ENCODE data around the gene MED13L. TPM values are rescaled to one million over a fixed set of nuclear protein-coding genes. Genes with fewer than 3 reads are reported as not detected.

MED13L gene
- total and polyA plus RNA-seq, 4 donors: 52.2 to 196 (median 88.6) TPM

DNA sequence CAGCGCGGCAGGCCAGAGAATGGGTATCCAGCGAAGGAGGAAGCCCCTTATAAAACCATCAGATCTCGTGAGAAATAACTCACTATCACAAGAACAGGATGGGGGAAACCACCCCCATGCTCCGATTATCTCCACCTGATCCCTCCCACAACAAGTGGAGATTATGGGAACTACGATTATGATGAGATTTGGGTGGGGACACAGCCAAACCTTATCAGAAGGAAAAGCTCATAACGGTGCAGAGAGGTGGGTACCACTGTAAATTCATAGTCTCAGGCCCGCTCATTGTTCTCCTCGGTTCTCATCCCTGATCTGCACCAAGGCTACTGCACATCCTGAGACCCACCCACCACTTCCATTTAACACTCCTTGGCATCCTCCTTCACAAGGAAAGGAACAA lies 326.5 kb downstream of the MED13L start:
- DNase-seq (ENCODE audit: low read depth in 4 of 6, low spot score in 6 of 6): no peak
- Histone ChIP-seq H3K27me3 (ENCODE audit: control insufficient read depth, insufficient read depth, low read length) (no peaks in the 10 kb centered on the region), H3K4me1 (ENCODE audit: control insufficient read depth, insufficient read depth, low read length) (peaks cover 3% of the 10 kb centered on the region), H3K27ac (ENCODE audit: low read depth, low read length) (no peak overlapping the region), H3K9me3 (ENCODE audit: control insufficient read depth, insufficient read depth, low read length) (no peaks in the 10 kb centered on the region), H3K36me3 (ENCODE audit: control insufficient read depth, insufficient read depth, low read length) (peaks cover 7% of the 10 kb centered on the region), H3K4me3 (ENCODE audit: low read depth, low read length) (no peak overlapping the region)
- WGBS (ENCODE audit: insufficient coverage): 93% methylated on average over 6 of the region's 9 CpGs

DNA sequence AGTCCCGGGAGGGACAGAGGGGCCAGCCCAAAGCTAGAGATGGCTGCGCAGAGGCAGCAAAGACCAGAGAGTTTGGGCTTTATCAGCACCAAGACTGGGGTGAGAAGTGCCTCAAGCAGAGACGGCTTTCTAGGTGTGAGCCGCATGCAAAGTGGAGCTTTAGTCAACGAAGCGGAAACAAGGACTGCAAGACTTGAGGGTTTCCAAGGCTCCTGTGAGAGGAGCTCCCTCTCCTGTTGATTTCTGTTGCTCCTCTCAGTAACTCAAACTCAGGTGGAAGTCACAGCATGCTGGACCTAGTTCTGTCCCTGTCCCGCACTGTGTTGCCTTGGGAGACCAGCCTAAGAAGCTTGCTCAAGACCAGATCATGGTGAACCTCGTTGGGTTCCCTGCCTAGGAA lies 327.8 kb downstream of the MED13L start:
- Histone ChIP-seq H3K4me3 (ENCODE audit: low read depth, low read length) (no peak overlapping the region), H3K27me3 (ENCODE audit: control insufficient read depth, insufficient read depth, low read length) (no peaks in the 10 kb centered on the region), H3K4me1 (ENCODE audit: control insufficient read depth, insufficient read depth, low read length) (peaks cover 12% of the 10 kb centered on the region), H3K36me3 (ENCODE audit: control insufficient read depth, insufficient read depth, low read length) (peaks cover 7% of the 10 kb centered on the region), H3K9me3 (ENCODE audit: control insufficient read depth, insufficient read depth, low read length) (no peaks in the 10 kb centered on the region), H3K27ac (ENCODE audit: low read depth, low read length) (no peak overlapping the region)
- 82% methylated on average over 8 of the region's 8 CpGs for WGBS (ENCODE audit: insufficient coverage)
- no peak for DNase-seq (ENCODE audit: low read depth in 4 of 6, low spot score in 6 of 6)

DNA sequence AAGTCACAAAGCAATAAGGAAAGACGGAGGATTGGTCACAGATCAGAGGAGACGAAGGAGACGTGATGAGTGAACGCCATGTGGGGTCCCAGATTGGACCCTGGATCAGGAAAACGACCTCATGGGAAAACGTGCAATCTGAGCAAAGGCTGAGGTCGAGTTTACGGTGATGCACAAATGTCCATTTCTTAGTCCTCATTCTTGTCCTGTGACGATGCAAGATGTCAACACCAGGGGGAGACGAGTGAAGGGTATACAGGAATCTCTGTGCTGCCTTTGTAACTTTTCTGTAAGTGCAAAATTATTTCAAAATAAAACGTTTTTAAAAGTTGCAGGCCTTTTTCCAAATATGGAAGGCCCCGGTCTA lies 329.8 kb downstream of the MED13L start:
- Histone ChIP-seq H3K4me3 (ENCODE audit: low read depth, low read length) (no peak overlapping the region), H3K4me1 (ENCODE audit: control insufficient read depth, insufficient read depth, low read length) (peaks cover 23% of the 10 kb centered on the region), H3K9me3 (ENCODE audit: control insufficient read depth, insufficient read depth, low read length) (no peaks in the 10 kb centered on the region), H3K27me3 (ENCODE audit: control insufficient read depth, insufficient read depth, low read length) (no peaks in the 10 kb centered on the region), H3K36me3 (ENCODE audit: control insufficient read depth, insufficient read depth, low read length) (peaks cover 7% of the 10 kb centered on the region), H3K27ac (ENCODE audit: low read depth, low read length) (no peak overlapping the region)
- WGBS (ENCODE audit: insufficient coverage): 94% methylated on average over 9 of the region's 12 CpGs
- no peak for DNase-seq (ENCODE audit: low read depth in 4 of 6, low spot score in 6 of 6)

DNA sequence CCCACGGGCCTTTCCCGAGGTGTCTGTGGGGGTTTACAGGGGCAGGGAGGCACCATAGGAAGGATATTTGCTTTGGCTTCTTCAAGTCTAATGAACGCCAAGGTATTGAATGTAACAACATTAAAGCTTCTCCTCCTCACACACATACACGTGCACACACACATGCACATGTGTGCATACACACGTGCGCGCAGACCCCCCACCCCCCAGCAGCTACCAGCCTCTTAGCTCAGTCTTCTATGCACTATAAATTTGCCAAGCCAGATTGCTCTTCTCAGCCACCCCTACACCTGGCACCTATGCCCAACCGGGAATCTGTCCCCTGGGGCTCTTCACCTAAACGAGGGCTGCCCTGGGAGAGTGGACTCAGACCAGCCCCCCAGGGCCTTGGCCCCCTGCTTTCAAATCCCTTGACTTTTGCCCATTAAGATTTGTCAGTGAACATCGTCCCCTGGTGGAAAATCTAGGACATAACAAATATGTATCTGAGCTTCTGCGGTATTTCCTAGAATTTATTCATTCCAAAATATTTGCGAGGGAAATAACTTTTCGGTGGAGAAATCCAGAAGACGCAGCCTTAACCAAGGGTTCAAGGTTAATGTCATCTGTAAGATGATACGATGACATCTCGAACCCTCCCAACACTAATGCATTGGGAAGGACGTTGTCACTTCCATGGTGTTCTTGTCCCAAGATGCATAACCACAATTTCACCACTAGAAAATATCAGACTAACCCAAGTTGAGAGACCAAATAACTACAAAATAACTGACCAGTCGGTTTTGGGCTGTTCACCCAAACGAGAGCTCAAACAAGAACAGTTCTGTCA lies 330.4 kb downstream of the MED13L start:
- Histone ChIP-seq H3K27ac (ENCODE audit: low read depth, low read length) (no peak overlapping the region), H3K9me3 (ENCODE audit: control insufficient read depth, insufficient read depth, low read length) (no peaks in the 10 kb centered on the region), H3K27me3 (ENCODE audit: control insufficient read depth, insufficient read depth, low read length) (no peaks in the 10 kb centered on the region), H3K36me3 (ENCODE audit: control insufficient read depth, insufficient read depth, low read length) (peaks cover 7% of the 10 kb centered on the region), H3K4me1 (ENCODE audit: control insufficient read depth, insufficient read depth, low read length) (peaks cover 23% of the 10 kb centered on the region), H3K4me3 (ENCODE audit: low read depth, low read length) (no peak overlapping the region)
- DNase-seq (ENCODE audit: low read depth in 4 of 6, low spot score in 6 of 6): no peak
- 80% methylated on average over 9 of the region's 19 CpGs for WGBS (ENCODE audit: insufficient coverage)

DNA sequence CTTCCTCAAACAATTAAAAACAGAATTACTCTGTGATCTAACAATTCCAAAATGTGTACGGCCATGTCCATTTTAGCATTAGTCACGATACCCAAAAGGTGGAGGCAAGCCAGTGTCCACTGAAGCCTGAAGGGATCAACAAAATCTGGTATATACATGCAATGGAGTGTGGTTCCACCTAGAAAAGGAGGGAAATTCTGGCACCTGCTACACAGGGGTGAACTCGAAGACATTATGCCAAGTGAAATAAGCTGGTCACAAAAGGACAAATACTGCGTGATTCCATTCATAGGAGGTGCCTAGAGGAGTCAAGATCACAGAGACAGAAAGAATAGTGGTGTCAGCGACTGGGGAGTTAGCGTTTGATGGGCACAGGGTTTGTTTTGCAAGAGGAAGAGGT lies 331.4 kb downstream of the MED13L start:
- Histone ChIP-seq H3K27me3 (ENCODE audit: control insufficient read depth, insufficient read depth, low read length) (no peaks in the 10 kb centered on the region), H3K4me3 (ENCODE audit: low read depth, low read length) (no peak overlapping the region), H3K4me1 (ENCODE audit: control insufficient read depth, insufficient read depth, low read length) (peaks cover 23% of the 10 kb centered on the region), H3K36me3 (ENCODE audit: control insufficient read depth, insufficient read depth, low read length) (peaks cover 7% of the 10 kb centered on the region), H3K9me3 (ENCODE audit: control insufficient read depth, insufficient read depth, low read length) (no peaks in the 10 kb centered on the region), H3K27ac (ENCODE audit: low read depth, low read length) (no peak overlapping the region)
- 81% methylated on average over 6 of the region's 6 CpGs for WGBS (ENCODE audit: insufficient coverage)
- no peak for DNase-seq (ENCODE audit: low read depth in 4 of 6, low spot score in 6 of 6)

DNA sequence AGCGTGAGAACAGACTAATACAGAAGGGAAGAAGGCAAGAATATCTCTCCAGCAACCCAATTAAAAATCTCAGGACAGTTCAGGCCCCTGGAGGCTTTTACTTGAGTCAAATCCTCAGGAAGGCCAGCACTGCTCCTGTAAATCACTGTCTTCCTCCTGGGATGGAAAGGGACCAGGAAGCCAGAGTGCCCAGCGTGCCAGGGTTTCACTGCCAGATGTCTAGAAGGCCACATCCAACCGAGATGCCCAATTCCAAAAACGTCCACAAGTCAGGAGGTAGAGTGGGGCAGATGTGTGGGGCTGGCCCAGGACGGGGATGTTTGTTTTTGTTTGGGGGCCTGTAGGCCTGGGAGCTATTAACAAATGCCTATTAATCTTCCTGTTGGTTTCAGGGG lies 332.0 kb downstream of the MED13L start:
- H3K9me3 ChIP-seq (ENCODE audit: control insufficient read depth, insufficient read depth, low read length): no peaks in the 10 kb centered on the region
- WGBS (ENCODE audit: insufficient coverage): 55% methylated on average over 5 of the region's 5 CpGs
- H3K27me3 ChIP-seq (ENCODE audit: control insufficient read depth, insufficient read depth, low read length): no peaks in the 10 kb centered on the region
- peaks cover 23% of the 10 kb centered on the region for H3K4me1 ChIP-seq (ENCODE audit: control insufficient read depth, insufficient read depth, low read length)
- H3K36me3 ChIP-seq (ENCODE audit: control insufficient read depth, insufficient read depth, low read length): peaks cover 7% of the 10 kb centered on the region
- H3K27ac ChIP-seq (ENCODE audit: low read depth, low read length): no peak overlapping the region
- H3K4me3 ChIP-seq (ENCODE audit: low read depth, low read length): no peak overlapping the region
- peak in 1 of 6 donors; percentile 55 for DNase-seq (ENCODE audit: low read depth in 4 of 6, low spot score in 6 of 6)

DNA sequence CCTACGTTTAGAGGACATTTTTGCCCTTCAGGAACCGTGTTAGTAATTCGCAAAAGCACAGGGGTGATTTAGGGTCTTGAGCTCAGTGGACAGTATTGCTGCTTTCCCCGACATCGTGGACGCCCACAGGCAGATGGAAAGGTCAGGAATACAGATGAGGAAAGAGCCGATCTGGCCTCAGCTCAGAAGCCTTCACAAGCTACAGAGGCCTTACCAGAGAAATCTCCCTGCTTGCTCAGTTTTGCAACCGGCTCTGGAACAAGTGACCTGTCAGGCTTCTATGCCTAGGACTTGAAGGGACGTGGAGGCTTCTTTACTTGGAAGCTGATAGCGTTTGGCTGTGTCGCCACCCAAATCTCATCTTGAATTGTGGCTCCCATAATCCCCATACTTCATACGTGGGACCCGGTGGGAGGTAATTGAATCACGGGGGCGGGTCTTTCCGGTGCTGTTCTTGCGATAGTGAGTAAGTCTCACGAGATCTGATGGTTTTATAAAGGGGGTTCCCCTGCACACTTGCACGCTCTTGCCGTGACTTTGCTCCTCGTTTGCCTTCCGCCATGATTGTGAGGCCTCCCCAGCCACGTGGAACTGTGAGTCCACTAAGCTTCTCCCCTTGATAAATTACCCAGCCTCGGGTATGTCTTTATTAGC lies 332.5 kb downstream of the MED13L start:
- Histone ChIP-seq H3K36me3 (ENCODE audit: control insufficient read depth, insufficient read depth, low read length) (peaks cover 2% of the 10 kb centered on the region), H3K27ac (ENCODE audit: low read depth, low read length) (no peak overlapping the region), H3K9me3 (ENCODE audit: control insufficient read depth, insufficient read depth, low read length) (peaks cover 2% of the 10 kb centered on the region), H3K4me1 (ENCODE audit: control insufficient read depth, insufficient read depth, low read length) (peaks cover 23% of the 10 kb centered on the region), H3K27me3 (ENCODE audit: control insufficient read depth, insufficient read depth, low read length) (no peaks in the 10 kb centered on the region), H3K4me3 (ENCODE audit: low read depth, low read length) (no peak overlapping the region)
- no peak for DNase-seq (ENCODE audit: low read depth in 4 of 6, low spot score in 6 of 6)
- 82% methylated on average over 16 of the region's 24 CpGs for WGBS (ENCODE audit: insufficient coverage)

DNA sequence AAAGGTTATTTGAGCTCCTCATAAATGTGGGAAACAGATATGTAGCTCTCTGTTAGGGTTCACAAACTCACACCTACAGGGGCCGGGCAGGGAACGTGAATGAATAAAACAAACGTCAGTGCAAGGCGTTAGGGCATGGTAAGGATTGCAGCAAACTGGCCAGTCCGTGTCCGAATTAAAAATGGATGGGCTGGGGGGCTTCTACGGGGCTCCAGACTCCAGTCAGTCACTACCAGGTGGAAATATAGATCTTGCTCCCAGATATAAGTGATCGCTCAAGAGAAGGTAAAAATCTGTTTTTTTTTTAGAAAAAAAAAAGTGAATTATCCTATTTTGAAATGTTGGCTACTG lies 333.1 kb downstream of the MED13L start:
- Histone ChIP-seq H3K9me3 (ENCODE audit: control insufficient read depth, insufficient read depth, low read length) (peaks cover 2% of the 10 kb centered on the region), H3K4me1 (ENCODE audit: control insufficient read depth, insufficient read depth, low read length) (peaks cover 23% of the 10 kb centered on the region), H3K27me3 (ENCODE audit: control insufficient read depth, insufficient read depth, low read length) (no peaks in the 10 kb centered on the region), H3K27ac (ENCODE audit: low read depth, low read length) (no peak overlapping the region), H3K36me3 (ENCODE audit: control insufficient read depth, insufficient read depth, low read length) (no peaks in the 10 kb centered on the region), H3K4me3 (ENCODE audit: low read depth, low read length) (no peak overlapping the region)
- 96% methylated on average over 6 of the region's 8 CpGs for WGBS (ENCODE audit: insufficient coverage)
- DNase-seq (ENCODE audit: low read depth in 4 of 6, low spot score in 6 of 6): no peak

DNA sequence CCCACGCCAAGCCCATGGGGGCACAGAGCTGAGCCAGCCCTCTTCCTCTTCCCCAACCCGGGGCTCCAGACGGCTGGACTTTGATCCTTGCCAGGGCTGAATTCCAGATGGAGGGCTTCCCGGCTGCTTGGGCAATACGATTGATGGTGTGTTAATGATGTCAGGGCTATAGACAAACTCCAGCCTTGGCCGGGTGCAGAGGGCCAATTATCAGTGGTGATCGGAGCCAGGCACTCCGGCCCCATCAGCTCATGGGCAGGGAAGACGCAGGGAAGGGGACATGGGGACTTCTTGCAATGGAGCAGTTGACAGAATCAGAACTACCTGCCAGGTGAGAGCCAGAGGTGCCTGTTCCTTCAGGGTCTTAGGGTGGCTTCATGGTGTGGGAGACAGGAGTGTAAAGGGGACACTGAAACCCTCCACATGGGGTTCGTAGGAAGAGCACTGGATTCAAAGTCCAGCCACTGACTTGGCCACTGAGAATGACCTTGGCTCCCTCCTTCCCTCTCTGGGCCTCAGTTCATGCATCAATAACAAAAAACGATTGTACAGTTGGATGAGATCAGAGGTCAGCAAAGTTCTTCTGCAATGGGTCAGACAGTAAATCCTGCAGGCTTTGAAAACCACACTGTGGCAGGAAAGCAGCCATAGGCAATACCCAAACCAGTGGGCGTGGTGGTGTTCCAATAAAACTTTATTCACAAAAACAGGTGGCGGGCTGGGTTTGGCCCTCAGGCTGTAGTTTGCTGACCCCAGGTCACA lies 333.7 kb downstream of the MED13L start:
- Histone ChIP-seq H3K27ac (ENCODE audit: low read depth, low read length) (no peak overlapping the region), H3K9me3 (ENCODE audit: control insufficient read depth, insufficient read depth, low read length) (peaks cover 3% of the 10 kb centered on the region), H3K27me3 (ENCODE audit: control insufficient read depth, insufficient read depth, low read length) (no peaks in the 10 kb centered on the region), H3K36me3 (ENCODE audit: control insufficient read depth, insufficient read depth, low read length) (no peaks in the 10 kb centered on the region), H3K4me1 (ENCODE audit: control insufficient read depth, insufficient read depth, low read length) (peaks cover 23% of the 10 kb centered on the region), H3K4me3 (ENCODE audit: low read depth, low read length) (no peak overlapping the region)
- peak; percentile 22 to 83 (median 40) for DNase-seq (ENCODE audit: low read depth in 4 of 6, low spot score in 6 of 6)
- 48% methylated on average over 10 of the region's 13 CpGs for WGBS (ENCODE audit: insufficient coverage)

Data from spinal cord (tissue), 10 donors.